Left ventricle myocardium inferior (tissue), 1 donor: ENCODE measurements around the gene KCNK17. TPM values are rescaled to one million over a fixed set of nuclear protein-coding genes. Genes with fewer than 3 reads are reported as not detected.

Experiments
- DNase-seq: peaks from one replicate; pipeline ENCODE4 v3.0.0-alpha.2; 2020
- H3K27ac ChIP-seq: fragments of 200-600 bp; replicated peaks from 2 replicates; pipeline ENCODE4 v1.8.0; 2021
- H3K27me3 ChIP-seq: fragments of 200-600 bp; 2 replicates; pipeline ENCODE4 v1.8.0; 2021; ENCODE audit warnings: low read depth
- H3K36me3 ChIP-seq: fragments of 200-600 bp; 2 replicates; pipeline ENCODE4 v1.8.0; 2021
- H3K4me1 ChIP-seq: fragments of 200-600 bp; 2 replicates; pipeline ENCODE4 v1.8.0; 2021
- H3K4me3 ChIP-seq: fragments of 200-600 bp; 2 replicates; pipeline ENCODE4 v1.8.0; 2021; ENCODE audit warnings: mild to moderate bottlenecking, moderate library complexity
- H3K9me3 ChIP-seq: fragments of 200-600 bp; replicated peaks from 2 replicates; pipeline ENCODE4 v1.8.0; 2021
- intact Hi-C: fragments of 100-400 bp; cut with micrococcal nuclease; formaldehyde crosslinking; loops from one replicate; pipeline ENCODE4 v1.11.0; 2022
- long read RNA-seq: library from polyadenylated mRNA; unstranded; transcript quantifications from one replicate; pipeline ENCODE4 v2.0.0, GENCODE V29; 2021
- total RNA-seq: library from RNA; stranded (reverse); fragmentation: NEBNext Ultra II Directional; extraction: Animal tissue kit (Norgen Biotek cat#: 25700); gene quantifications from one replicate; pipeline ENCODE4 v1.2.1, GENCODE V29; 2021
- TF ChIP-seq, protein P1 (sequence below): fragments of 200-600 bp; IDR thresholded peaks from 2 replicates; pipeline ENCODE4 v1.8.0; 2021; ENCODE audit warnings: antibody characterized with exemption, mild to moderate bottlenecking, borderline replicate concordance
- donor health status: DM: no; HTN: yes; CAD: no; lungs with severe emphysema.

KCNK17 gene, protein sequence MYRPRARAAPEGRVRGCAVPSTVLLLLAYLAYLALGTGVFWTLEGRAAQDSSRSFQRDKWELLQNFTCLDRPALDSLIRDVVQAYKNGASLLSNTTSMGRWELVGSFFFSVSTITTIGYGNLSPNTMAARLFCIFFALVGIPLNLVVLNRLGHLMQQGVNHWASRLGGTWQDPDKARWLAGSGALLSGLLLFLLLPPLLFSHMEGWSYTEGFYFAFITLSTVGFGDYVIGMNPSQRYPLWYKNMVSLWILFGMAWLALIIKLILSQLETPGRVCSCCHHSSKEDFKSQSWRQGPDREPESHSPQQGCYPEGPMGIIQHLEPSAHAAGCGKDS
- 0.52 TPM for total RNA-seq
- long read RNA-seq = 0 reads

DNA sequence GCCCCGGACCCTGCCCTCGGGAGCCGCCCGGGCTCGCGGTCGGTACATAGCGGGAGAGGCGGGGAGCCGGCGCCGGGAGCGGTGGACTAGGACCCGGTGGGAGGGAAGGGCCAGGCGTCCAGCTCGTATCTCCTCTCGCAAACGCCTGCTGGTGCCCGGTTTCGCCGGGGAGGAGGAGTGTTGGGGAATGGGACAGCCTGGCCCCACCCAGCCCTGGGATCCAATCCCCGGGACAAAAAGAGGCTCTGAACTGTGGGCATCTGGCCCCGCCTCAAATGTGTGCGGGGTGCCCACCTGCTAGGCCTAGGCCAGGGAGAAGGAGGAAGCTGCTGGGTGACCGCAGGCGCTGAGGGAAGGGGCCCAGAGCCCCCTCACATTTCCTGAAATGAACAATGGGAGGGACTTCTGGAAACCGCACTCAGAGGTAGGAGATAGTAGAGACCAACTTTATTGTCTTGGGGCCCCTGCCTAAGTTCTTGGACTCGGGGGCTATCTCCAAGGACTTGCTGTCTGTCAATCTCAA lies at the start of gene KCNK17:
Gene KCNK17 (minus strand): TSS at position 147 of the 523 bp plus-strand sequence. CDS start 99 bp downstream, at position 48.
- H3K9me3 ChIP-seq = no peaks in the 10 kb centered on the region
- no peaks in the 10 kb centered on the region for H3K36me3 ChIP-seq
- intact Hi-C loops = no loop called here
- no peak within 1 kb of the TSS for H3K27ac ChIP-seq
- H3K27me3 ChIP-seq = peaks cover 82% of the 10 kb centered on the region
- no peak for DNase-seq
- TF ChIP-seq, protein P1, sequence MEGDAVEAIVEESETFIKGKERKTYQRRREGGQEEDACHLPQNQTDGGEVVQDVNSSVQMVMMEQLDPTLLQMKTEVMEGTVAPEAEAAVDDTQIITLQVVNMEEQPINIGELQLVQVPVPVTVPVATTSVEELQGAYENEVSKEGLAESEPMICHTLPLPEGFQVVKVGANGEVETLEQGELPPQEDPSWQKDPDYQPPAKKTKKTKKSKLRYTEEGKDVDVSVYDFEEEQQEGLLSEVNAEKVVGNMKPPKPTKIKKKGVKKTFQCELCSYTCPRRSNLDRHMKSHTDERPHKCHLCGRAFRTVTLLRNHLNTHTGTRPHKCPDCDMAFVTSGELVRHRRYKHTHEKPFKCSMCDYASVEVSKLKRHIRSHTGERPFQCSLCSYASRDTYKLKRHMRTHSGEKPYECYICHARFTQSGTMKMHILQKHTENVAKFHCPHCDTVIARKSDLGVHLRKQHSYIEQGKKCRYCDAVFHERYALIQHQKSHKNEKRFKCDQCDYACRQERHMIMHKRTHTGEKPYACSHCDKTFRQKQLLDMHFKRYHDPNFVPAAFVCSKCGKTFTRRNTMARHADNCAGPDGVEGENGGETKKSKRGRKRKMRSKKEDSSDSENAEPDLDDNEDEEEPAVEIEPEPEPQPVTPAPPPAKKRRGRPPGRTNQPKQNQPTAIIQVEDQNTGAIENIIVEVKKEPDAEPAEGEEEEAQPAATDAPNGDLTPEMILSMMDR = no peak
- H3K4me3 ChIP-seq = peak within 1 kb of the TSS; percentile 54
- H3K4me1 ChIP-seq = peaks cover 16% of the 10 kb centered on the region

DNA sequence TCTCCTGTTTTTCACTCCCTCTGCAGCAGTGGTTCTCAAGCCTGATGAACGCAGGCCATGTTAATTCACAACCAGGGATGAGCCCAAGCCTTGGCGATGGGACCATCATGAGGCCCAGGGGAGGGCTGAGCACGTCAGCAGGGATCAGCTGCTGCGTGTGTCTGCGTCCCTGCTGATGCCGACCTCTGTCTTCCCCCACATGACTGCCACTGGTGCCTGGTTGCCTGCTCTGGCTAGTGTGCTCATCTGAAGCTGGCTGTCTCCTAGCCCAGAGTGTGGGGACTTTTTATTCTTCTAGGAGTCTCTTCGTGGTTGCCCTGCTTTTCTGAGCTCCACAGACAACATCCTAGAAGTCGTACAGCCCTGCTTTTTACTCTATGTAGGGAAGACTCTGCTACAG lies 49.1 kb upstream of the KCNK17 start:
- Histone ChIP-seq H3K27me3 (peaks cover 24% of the 10 kb centered on the region), H3K36me3 (no peaks in the 10 kb centered on the region), H3K9me3 (no peaks in the 10 kb centered on the region), H3K4me3 (no peak overlapping the region), H3K27ac (no peak overlapping the region), H3K4me1 (peaks cover 6% of the 10 kb centered on the region)
- intact Hi-C loops = no loop called here
- DNase-seq = no peak
- TF ChIP-seq, protein P1 = no peak

DNA sequence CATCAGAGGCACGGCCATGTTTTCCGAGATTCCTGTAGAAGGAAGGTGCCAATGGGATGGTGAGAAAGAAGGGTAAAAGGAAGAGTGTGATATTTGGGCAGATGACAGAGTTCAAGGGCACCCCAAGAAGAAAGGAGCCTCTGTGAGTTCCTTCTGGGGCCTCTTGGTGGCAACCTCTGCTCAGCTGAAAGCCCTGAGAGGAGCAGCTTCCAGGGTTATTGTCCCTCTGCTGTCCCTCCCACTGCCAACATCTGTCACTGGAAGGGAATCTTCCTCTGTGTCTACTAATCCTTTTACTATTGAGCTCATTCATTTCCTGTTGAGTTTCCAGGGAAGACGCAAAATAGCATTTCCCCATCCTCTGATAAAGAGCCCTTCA lies 48.3 kb upstream of the KCNK17 start:
- no peak for DNase-seq
- no peaks in the 10 kb centered on the region for H3K36me3 ChIP-seq
- no peaks in the 10 kb centered on the region for H3K9me3 ChIP-seq
- TF ChIP-seq, protein P1 = no peak
- H3K27me3 ChIP-seq = peaks cover 24% of the 10 kb centered on the region
- intact Hi-C loops = no loop called here
- H3K4me1 ChIP-seq = peaks cover 12% of the 10 kb centered on the region
- H3K27ac ChIP-seq = no peak overlapping the region
- H3K4me3 ChIP-seq = no peak overlapping the region

DNA sequence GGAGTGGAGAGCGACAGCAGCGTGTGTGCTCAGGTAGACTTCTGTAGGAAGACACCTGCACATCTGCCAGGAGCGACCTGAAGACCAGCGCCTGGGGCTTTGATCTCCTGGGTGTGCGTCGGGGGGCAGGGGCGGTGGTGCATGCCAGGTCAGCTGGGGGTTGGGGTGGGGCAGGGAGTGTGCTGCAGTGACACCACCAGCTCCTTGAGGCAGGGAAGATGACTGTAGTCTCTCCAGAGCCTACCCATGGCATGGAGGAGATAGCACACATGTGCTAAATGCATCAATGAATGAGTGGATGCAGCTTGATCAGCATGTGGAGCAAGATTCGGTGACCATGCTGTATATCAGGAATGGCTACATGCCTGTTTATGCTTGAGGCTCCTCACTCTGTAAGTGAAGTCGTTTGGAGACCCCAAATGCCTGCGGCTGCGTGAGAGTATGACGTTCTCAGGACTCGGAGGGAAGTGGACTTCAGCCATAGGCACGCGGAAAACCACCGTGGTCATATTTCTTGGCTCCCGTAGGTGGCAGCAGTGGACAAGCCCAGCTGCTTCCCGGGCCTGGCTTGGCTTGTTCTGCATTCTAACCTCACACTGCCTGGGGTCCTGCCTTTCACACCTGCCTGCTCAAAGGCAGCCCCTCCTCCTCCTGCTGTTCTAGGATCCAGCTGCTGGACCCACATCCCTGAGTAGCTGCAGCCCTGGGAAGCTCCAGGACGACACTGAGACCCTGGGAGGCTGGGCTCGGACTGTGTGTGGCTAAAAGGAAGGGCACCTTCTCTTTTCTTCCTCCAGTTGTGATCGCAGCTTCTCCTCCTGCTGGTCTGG lies 47.7 kb upstream of the KCNK17 start:
- Histone ChIP-seq H3K27me3 (peaks cover 24% of the 10 kb centered on the region), H3K9me3 (no peaks in the 10 kb centered on the region), H3K4me3 (no peak overlapping the region), H3K27ac (no peak overlapping the region), H3K36me3 (no peaks in the 10 kb centered on the region), H3K4me1 (peaks cover 12% of the 10 kb centered on the region)
- peak; percentile 49 for DNase-seq
- intact Hi-C loops = no loop called here
- TF ChIP-seq, protein P1 = peak; percentile 86

DNA sequence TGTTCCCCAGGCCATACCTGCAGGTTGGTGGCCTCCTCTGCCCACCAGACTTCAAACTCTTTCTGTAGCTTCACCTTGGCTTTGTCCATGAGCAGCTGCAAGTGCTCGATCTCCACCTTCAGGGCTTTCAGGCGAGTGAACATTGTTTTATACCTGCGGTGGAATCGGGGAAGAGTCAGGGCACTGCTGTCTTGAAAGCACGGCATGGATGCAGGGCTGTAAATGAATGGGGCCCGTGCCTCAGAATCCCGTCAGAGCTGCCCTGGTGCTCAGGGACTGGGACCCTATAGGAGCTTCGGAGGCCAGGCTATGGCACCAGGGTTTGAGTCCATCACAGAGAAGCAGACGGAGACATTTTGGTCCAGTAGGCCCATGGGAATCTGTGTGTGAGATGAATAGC lies 46.2 kb upstream of the KCNK17 start:
- DNase-seq = no peak
- intact Hi-C loops = no loop called here
- H3K4me1 ChIP-seq = peaks cover 12% of the 10 kb centered on the region
- no peak overlapping the region for H3K4me3 ChIP-seq
- no peaks in the 10 kb centered on the region for H3K36me3 ChIP-seq
- no peaks in the 10 kb centered on the region for H3K9me3 ChIP-seq
- TF ChIP-seq, protein P1 = no peak
- no peak overlapping the region for H3K27ac ChIP-seq
- H3K27me3 ChIP-seq = peaks cover 24% of the 10 kb centered on the region
